Prostate gland (tissue), 2 donors: ENCODE data around the gene THSD7A.

Source experiments
- POLR2A ChIP-seq: fragments of 450-650 bp; IDR thresholded peaks from one replicate; pipeline ENCODE4 v1.6.1; 2016; ENCODE audit warnings: antibody characterized with exemption, mild to moderate bottlenecking
- POLR2AphosphoS5 ChIP-seq: sonication (generic); formaldehyde crosslinking; IDR thresholded peaks from one replicate; pipeline ENCODE4 v1.6.1; 2017; ENCODE audit warnings: antibody characterized with exemption
- TF ChIP-seq, protein P1 (sequence below), 4 experiments: fragments of 200-600 bp in 2 of 4; fragments of 450-650 bp in 2 of 4; sonication (generic) in 2 of 4; IDR thresholded peaks; 1 replicate in 3 of 4; 2 replicates in 1 of 4; pipeline ENCODE4 v1.5.1; 2016 to 2019; ENCODE audit warnings: antibody characterized with exemption in 4 of 4, mild to moderate bottlenecking in 2 of 4, moderate library complexity in 2 of 4

DNA sequence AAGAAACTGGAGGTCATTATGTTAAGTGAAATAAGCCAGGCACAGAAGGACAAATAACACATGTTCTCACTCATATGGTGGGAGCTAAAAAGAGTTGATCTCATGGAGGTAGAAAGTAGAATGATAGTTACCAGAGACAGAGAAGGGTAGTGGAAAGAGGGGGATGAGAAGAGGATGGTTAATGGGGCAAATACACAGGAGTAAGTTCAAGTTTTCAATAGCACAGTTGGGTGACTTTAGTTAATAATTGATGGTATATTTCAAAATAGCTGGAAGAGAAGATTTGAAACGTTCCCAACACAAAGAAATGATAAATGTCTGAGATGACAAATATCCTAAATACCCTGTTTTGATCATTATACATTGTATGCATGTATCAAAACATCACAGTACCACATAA, 261.8 kb downstream of the THSD7A start:
- TF ChIP-seq POLR2A = no peak
- no peak for TF ChIP-seq POLR2AphosphoS5
- TF ChIP-seq, protein P1, sequence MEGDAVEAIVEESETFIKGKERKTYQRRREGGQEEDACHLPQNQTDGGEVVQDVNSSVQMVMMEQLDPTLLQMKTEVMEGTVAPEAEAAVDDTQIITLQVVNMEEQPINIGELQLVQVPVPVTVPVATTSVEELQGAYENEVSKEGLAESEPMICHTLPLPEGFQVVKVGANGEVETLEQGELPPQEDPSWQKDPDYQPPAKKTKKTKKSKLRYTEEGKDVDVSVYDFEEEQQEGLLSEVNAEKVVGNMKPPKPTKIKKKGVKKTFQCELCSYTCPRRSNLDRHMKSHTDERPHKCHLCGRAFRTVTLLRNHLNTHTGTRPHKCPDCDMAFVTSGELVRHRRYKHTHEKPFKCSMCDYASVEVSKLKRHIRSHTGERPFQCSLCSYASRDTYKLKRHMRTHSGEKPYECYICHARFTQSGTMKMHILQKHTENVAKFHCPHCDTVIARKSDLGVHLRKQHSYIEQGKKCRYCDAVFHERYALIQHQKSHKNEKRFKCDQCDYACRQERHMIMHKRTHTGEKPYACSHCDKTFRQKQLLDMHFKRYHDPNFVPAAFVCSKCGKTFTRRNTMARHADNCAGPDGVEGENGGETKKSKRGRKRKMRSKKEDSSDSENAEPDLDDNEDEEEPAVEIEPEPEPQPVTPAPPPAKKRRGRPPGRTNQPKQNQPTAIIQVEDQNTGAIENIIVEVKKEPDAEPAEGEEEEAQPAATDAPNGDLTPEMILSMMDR (IDR thresholded peaks at IDR 0.05) = no peak
